SK-N-SH (cell line): ENCODE measurements around the gene MROH7. TPM values are rescaled to one million over a fixed set of nuclear protein-coding genes. Genes with fewer than 3 reads are reported as not detected.

Experiments
- CTCF ChIA-PET: fragments of 300-600, 350-600 bp; formaldehyde crosslinking; extraction: SDS; loops from one replicate; lab custom pipeline; 2021; lab: Yijun Ruan, JAX
- POLR2A ChIA-PET: fragments of 350-600 bp; sonication (Branson Sonifier 250); formaldehyde crosslinking; extraction: SDS; loops from one replicate; lab custom pipeline; 2020; ENCODE audit warnings: antibody characterized with exemption, inconsistent platforms; lab: Yijun Ruan, JAX
- DNase-seq: peaks from one replicate; pipeline ENCODE4 v3.0.0; 2012
- H2AFZ ChIP-seq: fragments of 200-600 bp; sonication (generic); 2 replicates; pipeline ENCODE4 v1.8.1; 2016; ENCODE audit warnings: antibody characterized with exemption, mild to moderate bottlenecking, low read depth
- H3F3A ChIP-seq: fragments of 200-600 bp; sonication (generic); replicated peaks from 2 replicates; pipeline ENCODE3; 2016; ENCODE audit warnings: antibody characterized with exemption, mild to moderate bottlenecking; ENCODE audit not compliant: insufficient read depth
- H3K27ac ChIP-seq, 2 experiments: fragments of 200-500 bp in 1 of 2; fragments of 200-600 bp in 1 of 2; sonication (Bioruptor generic) in 1 of 2; sonication (generic), shearing (Covaris generic) in 1 of 2; 2 replicates each; pipeline versions ENCODE4 v1.5.1 to v1.6.1; 2014 to 2016; ENCODE audit warnings: low read depth in 2 of 2, inconsistent platforms in 1 of 2, low read length in 1 of 2, mild to moderate bottlenecking in 1 of 2, mixed read lengths in 1 of 2
- H3K27me3 ChIP-seq: fragments of 200-600 bp; sonication (generic), shearing (Covaris generic); 2 replicates; pipeline ENCODE4 v1.6.1; 2016; ENCODE audit warnings: mixed run types; ENCODE audit not compliant: insufficient read depth
- H3K36me3 ChIP-seq, 2 experiments: fragments of 200-500 bp in 1 of 2; fragments of 200-600 bp in 1 of 2; sonication (Bioruptor generic) in 1 of 2; sonication (generic) in 1 of 2; replicated peaks in 1 of 2; 2 replicates each; pipeline versions ENCODE3 to v1.5.1; 2014 to 2016; ENCODE audit warnings: low read length in 1 of 2, mild to moderate bottlenecking in 1 of 2; ENCODE audit not compliant: insufficient read depth in 2 of 2, control insufficient read depth in 1 of 2
- H3K4me1 ChIP-seq, 2 experiments: fragments of 200-500 bp in 1 of 2; fragments of 200-600 bp in 1 of 2; sonication (Bioruptor generic) in 1 of 2; sonication (generic), shearing (Covaris generic) in 1 of 2; 2 replicates each; pipeline versions ENCODE4 v1.5.1 to v1.6.1; 2014 to 2016; ENCODE audit warnings: low read depth in 1 of 2, low read length in 1 of 2, mixed run types in 1 of 2; ENCODE audit not compliant: insufficient read depth in 2 of 2, control insufficient read depth in 1 of 2
- H3K4me2 ChIP-seq: fragments of 200-600 bp; sonication (generic), shearing (Covaris generic); 2 replicates; pipeline ENCODE4 v1.6.1; 2017; ENCODE audit warnings: mixed run types
- H3K4me3 ChIP-seq, 2 experiments: fragments of 200-500 bp in 1 of 2; fragments of 200-600 bp in 1 of 2; sonication (Bioruptor generic) in 1 of 2; sonication (generic), shearing (Covaris generic) in 1 of 2; 2 replicates each; pipeline versions ENCODE4 v1.5.1 to v1.8.1; 2014 to 2016; ENCODE audit warnings: low read depth in 2 of 2, inconsistent platforms in 1 of 2, low read length in 1 of 2, mild to moderate bottlenecking in 1 of 2, mixed read lengths in 1 of 2, moderate library complexity in 1 of 2
- H3K79me2 ChIP-seq: fragments of 200-600 bp; sonication (generic); 2 replicates; pipeline ENCODE4 v1.8.1; 2017; ENCODE audit warnings: mild to moderate bottlenecking; ENCODE audit not compliant: insufficient read depth
- H3K9ac ChIP-seq: fragments of 200-600 bp; sonication (generic); 2 replicates; pipeline ENCODE4 v1.6.1; 2017; ENCODE audit warnings: mixed run types
- H3K9me2 ChIP-seq: fragments of 200-600 bp; sonication (generic); 2 replicates; pipeline ENCODE4 v1.6.1; 2017; ENCODE audit warnings: mixed run types
- H3K9me3 ChIP-seq: fragments of 200-600 bp; sonication (generic); 2 replicates; pipeline ENCODE4 v1.6.1; 2017; ENCODE audit warnings: mixed run types, mild to moderate bottlenecking, moderate library complexity
- H4K20me1 ChIP-seq: fragments of 200-600 bp; sonication (generic); 2 replicates; pipeline ENCODE4 v1.6.1; 2017; ENCODE audit warnings: mild to moderate bottlenecking, mixed run types; ENCODE audit not compliant: insufficient read depth
- RXRA ChIP-seq: IDR thresholded peaks from 2 replicates; pipeline ENCODE4 v1.4.0; 2012; ENCODE audit warnings: low read depth, mild to moderate bottlenecking, borderline replicate concordance
- TEAD4 ChIP-seq: IDR thresholded peaks from 2 replicates; pipeline ENCODE4 v1.4.0; 2012; ENCODE audit warnings: mild to moderate bottlenecking, borderline replicate concordance; ENCODE audit not compliant: insufficient read depth
- YY1 ChIP-seq: IDR thresholded peaks from 2 replicates; pipeline ENCODE4 v1.4.0; 2012; ENCODE audit warnings: low read depth, mild to moderate bottlenecking
- WGBS: methylation state at CpG from one replicate; pipeline ENCODE4 v1.1.6; 2017; ENCODE audit warnings: low lambda C conversion rate; 5-methylcytosine and 5-hydroxymethylcytosine counted together
- polyA plus RNA-seq, 3 experiments: library from polyadenylated mRNA; depleted of rRNA; stranded (reverse); fragments of >200 nt; gene quantifications; 2 replicates each; pipeline ENCODE4 v1.2.3, GENCODE V29; 2012
- TF ChIP-seq, protein P1 (sequence below): fragments of 150-350 bp; IDR thresholded peaks from 2 replicates; pipeline ENCODE4 v1.6.1; 2016; ENCODE audit warnings: mild to moderate bottlenecking, low read depth, low read length
- TF ChIP-seq, protein P2 (sequence below): IDR thresholded peaks from 2 replicates; pipeline ENCODE4 v1.6.1; 2012; ENCODE audit warnings: mild to moderate bottlenecking, low read depth, low read length, moderate library complexity

Gene MROH7
- polyA plus RNA-seq, 1 of the 3 experiments (the other 2 are of a cell fraction), result 0.51 TPM

DNA sequence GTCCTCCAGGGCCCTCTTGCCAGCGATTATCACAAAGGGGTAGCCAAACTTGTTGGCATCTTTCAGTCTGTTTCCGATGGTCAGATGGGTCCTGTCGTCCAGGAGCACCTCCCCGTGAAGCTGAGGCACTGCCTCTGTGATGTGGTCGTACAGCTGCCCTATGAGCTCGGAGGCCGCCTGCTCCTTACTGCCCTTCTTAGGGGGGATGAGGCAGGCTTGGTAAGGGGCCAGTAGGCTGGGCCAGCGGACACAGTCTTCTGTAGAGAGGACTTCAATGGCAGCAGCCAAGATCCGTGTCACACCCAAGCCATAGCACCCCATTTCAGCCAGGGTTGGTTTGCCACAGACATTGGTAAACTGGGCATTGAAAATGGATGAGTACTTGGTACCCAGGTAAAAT, 116.2 kb downstream of the MROH7 start:
- Histone ChIP-seq H2AFZ (no peak overlapping the region), H3K4me1 (no peaks in the 10 kb centered on the region; a peak in 1 of 4 replicates), H3K36me3 (peaks cover 4 to 27% of the 10 kb centered on the region in 2 experiments), H3F3A (no peaks in the 10 kb centered on the region), H4K20me1 (no peaks in the 10 kb centered on the region)
- 98% methylated on average over 6 of the region's 9 CpGs for WGBS
- TF ChIP-seq YY1 (no peak), TEAD4 (no peak)
- TF ChIP-seq, protein P1, sequence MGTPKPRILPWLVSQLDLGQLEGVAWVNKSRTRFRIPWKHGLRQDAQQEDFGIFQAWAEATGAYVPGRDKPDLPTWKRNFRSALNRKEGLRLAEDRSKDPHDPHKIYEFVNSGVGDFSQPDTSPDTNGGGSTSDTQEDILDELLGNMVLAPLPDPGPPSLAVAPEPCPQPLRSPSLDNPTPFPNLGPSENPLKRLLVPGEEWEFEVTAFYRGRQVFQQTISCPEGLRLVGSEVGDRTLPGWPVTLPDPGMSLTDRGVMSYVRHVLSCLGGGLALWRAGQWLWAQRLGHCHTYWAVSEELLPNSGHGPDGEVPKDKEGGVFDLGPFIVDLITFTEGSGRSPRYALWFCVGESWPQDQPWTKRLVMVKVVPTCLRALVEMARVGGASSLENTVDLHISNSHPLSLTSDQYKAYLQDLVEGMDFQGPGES, result no peak
- TF ChIP-seq, protein P2, sequence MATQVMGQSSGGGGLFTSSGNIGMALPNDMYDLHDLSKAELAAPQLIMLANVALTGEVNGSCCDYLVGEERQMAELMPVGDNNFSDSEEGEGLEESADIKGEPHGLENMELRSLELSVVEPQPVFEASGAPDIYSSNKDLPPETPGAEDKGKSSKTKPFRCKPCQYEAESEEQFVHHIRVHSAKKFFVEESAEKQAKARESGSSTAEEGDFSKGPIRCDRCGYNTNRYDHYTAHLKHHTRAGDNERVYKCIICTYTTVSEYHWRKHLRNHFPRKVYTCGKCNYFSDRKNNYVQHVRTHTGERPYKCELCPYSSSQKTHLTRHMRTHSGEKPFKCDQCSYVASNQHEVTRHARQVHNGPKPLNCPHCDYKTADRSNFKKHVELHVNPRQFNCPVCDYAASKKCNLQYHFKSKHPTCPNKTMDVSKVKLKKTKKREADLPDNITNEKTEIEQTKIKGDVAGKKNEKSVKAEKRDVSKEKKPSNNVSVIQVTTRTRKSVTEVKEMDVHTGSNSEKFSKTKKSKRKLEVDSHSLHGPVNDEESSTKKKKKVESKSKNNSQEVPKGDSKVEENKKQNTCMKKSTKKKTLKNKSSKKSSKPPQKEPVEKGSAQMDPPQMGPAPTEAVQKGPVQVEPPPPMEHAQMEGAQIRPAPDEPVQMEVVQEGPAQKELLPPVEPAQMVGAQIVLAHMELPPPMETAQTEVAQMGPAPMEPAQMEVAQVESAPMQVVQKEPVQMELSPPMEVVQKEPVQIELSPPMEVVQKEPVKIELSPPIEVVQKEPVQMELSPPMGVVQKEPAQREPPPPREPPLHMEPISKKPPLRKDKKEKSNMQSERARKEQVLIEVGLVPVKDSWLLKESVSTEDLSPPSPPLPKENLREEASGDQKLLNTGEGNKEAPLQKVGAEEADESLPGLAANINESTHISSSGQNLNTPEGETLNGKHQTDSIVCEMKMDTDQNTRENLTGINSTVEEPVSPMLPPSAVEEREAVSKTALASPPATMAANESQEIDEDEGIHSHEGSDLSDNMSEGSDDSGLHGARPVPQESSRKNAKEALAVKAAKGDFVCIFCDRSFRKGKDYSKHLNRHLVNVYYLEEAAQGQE, result no peak
- TF ChIP-seq, all 33 proteins: peak for 0
- no peak overlapping the region for H3K9ac ChIP-seq
- H3K9me2 ChIP-seq, result no peaks in the 10 kb centered on the region
- H3K79me2 ChIP-seq, result peaks cover 10% of the 10 kb centered on the region
- no peaks in the 10 kb centered on the region for H3K9me3 ChIP-seq
- ChIA-PET CTCF (no interaction called here), POLR2A (no interaction called here)
- DNase-seq, result no peak
- no peak overlapping the region for H3K4me2 ChIP-seq
- H3K4me3 ChIP-seq, result no peak overlapping the region
- H3K27ac ChIP-seq, result no peak overlapping the region
- no peaks in the 10 kb centered on the region for H3K27me3 ChIP-seq

DNA sequence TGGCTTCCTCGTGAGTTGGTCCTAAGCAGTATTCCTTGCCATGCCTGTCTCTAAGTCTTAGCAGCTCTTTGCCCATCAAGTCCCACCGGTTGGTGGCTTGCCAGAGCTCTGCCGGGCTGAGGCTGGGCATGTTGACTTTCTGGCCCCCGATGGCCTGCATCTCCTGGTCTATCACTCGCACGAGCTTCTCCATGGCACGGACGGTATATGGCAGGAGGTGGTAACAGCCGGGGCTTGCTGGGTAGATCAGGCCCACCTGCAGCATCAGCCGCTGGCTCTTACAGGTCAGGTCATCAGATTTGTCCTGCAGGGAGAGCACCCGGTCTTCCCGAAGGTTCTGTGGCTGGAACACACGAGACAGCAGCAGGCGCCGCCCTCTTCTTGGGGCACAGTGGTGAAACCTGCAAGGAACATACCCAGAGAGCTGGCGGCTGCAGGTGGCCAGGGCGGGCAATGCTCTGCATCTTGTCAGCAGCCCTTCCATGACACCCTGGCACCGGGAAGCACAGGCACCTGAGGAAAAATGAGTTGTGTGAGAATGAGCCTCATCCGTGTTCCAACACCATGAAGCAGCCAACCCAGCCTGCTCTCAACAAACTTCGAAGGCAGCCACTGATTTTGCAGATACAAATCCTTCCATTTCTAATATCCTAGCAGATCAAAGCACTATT, 117.2 kb downstream of the MROH7 start:
- no peak overlapping the region for H2AFZ ChIP-seq
- no peaks in the 10 kb centered on the region for H3F3A ChIP-seq
- H3K9me2 ChIP-seq, result no peaks in the 10 kb centered on the region
- no peak overlapping the region for H3K4me3 ChIP-seq
- ChIA-PET POLR2A (no interaction called here), CTCF (interaction anchor here (1.4 kb wide), 1 partner anchor 33 kb away, joined by 3 read pairs; no protein-coding TSS in a partner anchor)
- H4K20me1 ChIP-seq, result no peaks in the 10 kb centered on the region
- no peaks in the 10 kb centered on the region for H3K9me3 ChIP-seq
- no peak for DNase-seq
- peaks cover 5 to 8% of the 10 kb centered on the region in 2 experiments; a peak in 3 of 4 replicates for H3K4me1 ChIP-seq
- H3K27ac ChIP-seq, result no peak overlapping the region
- no peak for TF ChIP-seq RXRA
- H3K9ac ChIP-seq, result no peak overlapping the region
- H3K4me2 ChIP-seq, result no peak overlapping the region
- 88% methylated on average over 4 of the region's 20 CpGs for WGBS
- H3K79me2 ChIP-seq, result peaks cover 19% of the 10 kb centered on the region
- H3K36me3 ChIP-seq, result peaks cover 4 to 27% of the 10 kb centered on the region in 2 experiments
- H3K27me3 ChIP-seq, result no peaks in the 10 kb centered on the region

Other genes with a start within 250 kb of the MROH7 start
- 18.0 and 26.2 TPM in 2 replicates for gene SSBP3, start 235.4 kb upstream of the MROH7 start, polyA plus RNA-seq (2012; rRNA removed)
- 6.9 and 7.2 TPM in 2 replicates for gene ACOT11, start 93.6 kb upstream of the MROH7 start, polyA plus RNA-seq (2012; rRNA removed)
- not detected in 2 replicates for gene FAM151A, start 18.3 kb upstream of the MROH7 start, polyA plus RNA-seq (2012; rRNA removed)
- 17.9 and 21.5 TPM in 2 replicates for gene TTC4, start 74.1 kb downstream of the MROH7 start, polyA plus RNA-seq (2012; rRNA removed)
- 3.2 and 3.4 TPM in 2 replicates for gene PARS2, start 122.7 kb downstream of the MROH7 start, polyA plus RNA-seq (2012; rRNA removed)
- not detected in 2 replicates for gene TTC22, start 159.5 kb downstream of the MROH7 start, polyA plus RNA-seq (2012; rRNA removed)
- 4.3 and 7.1 TPM in 2 replicates for gene DHCR24, start 245.4 kb downstream of the MROH7 start, polyA plus RNA-seq (2012; rRNA removed)